ENCODE results near the gene ACAP1.

Gene ACAP1

DNA sequence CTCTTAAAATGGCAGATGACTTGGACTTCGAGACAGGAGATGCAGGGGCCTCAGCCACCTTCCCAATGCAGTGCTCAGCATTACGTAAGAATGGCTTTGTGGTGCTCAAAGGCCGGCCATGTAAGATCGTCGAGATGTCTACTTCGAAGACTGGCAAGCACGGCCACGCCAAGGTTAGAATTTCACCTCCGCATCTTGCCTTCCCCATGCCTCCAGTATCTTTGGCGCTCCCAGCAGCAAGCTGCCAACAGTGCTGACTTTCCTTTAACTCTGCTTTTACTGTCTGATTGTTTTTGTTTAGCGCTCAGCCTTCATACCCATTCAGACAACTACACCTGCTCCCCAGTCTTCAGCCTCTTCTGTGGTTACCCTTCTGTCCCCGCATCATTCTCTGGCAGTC lies 26.7 kb upstream of the ACAP1 start:
- Mint-ChIP-seq H3K4me3 (peak overlapping the region; percentile 94), H3K36me3 (ENCODE audit: low read depth) (peaks cover 44% of the 10 kb centered on the region), H3K27me3 (ENCODE audit: low read depth, poor library complexity) (no peaks in the 10 kb centered on the region), H3K4me1 (peaks cover 57% of the 10 kb centered on the region), H3K9me3 (no peaks in the 10 kb centered on the region), H3K27ac (peak overlapping the region; percentile 92)
- TF ChIP-seq, protein P1, sequence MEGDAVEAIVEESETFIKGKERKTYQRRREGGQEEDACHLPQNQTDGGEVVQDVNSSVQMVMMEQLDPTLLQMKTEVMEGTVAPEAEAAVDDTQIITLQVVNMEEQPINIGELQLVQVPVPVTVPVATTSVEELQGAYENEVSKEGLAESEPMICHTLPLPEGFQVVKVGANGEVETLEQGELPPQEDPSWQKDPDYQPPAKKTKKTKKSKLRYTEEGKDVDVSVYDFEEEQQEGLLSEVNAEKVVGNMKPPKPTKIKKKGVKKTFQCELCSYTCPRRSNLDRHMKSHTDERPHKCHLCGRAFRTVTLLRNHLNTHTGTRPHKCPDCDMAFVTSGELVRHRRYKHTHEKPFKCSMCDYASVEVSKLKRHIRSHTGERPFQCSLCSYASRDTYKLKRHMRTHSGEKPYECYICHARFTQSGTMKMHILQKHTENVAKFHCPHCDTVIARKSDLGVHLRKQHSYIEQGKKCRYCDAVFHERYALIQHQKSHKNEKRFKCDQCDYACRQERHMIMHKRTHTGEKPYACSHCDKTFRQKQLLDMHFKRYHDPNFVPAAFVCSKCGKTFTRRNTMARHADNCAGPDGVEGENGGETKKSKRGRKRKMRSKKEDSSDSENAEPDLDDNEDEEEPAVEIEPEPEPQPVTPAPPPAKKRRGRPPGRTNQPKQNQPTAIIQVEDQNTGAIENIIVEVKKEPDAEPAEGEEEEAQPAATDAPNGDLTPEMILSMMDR (IDR thresholded peaks at IDR 0.05), result no peak
- no peak for DNase-seq

DNA sequence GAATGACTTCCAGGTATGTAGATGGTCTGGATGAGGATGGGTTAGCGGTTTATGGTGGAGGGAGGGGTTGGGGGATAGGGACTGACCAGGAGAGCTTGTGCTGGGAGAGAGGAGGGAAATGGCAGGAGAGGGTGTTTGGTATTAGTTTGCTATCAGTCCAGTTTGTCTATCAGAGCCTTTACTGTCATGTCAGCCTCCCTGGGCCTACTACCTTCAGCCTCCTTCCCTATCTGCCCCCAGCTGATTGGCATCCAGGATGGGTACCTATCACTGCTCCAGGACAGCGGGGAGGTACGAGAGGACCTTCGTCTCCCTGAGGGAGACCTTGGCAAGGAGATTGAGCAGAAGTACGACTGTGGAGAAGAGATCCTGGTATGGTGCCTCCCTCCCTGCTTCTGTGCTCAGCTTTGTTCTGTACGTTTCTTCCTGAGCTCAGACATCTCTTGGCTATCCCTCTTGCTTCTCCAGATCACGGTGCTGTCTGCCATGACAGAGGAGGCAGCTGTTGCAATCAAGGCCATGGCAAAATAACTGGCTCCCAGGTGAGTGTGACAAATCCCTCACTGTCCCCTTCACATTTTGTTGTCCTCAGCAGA lies 25.1 kb upstream of the ACAP1 start:
- Mint-ChIP-seq H3K4me3 (peak overlapping the region; percentile 94), H3K36me3 (ENCODE audit: low read depth) (peaks cover 45% of the 10 kb centered on the region), H3K27ac (peak overlapping the region; percentile 92)

DNA sequence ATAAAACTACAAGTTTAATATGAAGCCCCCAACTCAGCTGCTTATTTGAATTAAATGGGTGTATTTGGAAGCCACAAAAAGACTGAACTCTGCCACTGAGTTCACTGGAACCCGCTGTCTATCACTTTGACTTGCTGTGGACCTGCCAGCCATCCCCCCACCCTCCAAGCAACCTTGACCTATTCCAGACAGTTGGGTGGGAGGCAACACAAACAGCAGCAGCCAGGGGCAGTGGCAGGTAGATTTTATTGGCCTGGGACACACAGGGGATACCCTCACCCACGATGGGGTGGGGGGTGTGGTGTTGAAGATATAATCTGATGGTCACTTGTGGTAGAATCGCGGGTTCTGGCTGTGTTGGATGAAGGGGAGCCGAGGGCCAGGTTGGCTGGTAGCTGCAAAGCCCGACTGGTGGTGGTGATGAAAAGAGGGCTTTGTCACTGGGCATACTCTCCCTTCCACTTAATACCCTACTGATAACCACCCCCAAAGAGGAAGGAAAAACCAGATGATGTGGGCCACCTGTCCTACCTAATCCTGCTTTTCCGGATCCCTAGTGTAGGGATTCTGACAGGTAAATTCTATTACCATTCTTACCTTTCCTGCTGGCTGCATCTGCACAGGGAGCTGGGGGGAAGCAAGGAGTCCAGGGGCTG lies 23.8 kb upstream of the ACAP1 start:
- H3K9me3 Mint-ChIP-seq, result no peaks in the 10 kb centered on the region
- peaks cover 54% of the 10 kb centered on the region for H3K36me3 Mint-ChIP-seq (ENCODE audit: low read depth)
- no peak for DNase-seq
- peak overlapping the region; percentile 48 for H3K27ac Mint-ChIP-seq
- H3K4me1 Mint-ChIP-seq, result peaks cover 63% of the 10 kb centered on the region
- peak overlapping the region; percentile 83 for H3K4me3 Mint-ChIP-seq
- TF ChIP-seq, protein P1 (IDR thresholded peaks at IDR 0.05), result no peak
- H3K27me3 Mint-ChIP-seq (ENCODE audit: low read depth, poor library complexity), result no peaks in the 10 kb centered on the region

More for the DNA sequence above, 25.1 kb upstream of the ACAP1 start:
- no peak for DNase-seq
- peaks cover 59% of the 10 kb centered on the region for H3K4me1 Mint-ChIP-seq
- TF ChIP-seq, protein P1 (IDR thresholded peaks at IDR 0.05), result no peak
- no peaks in the 10 kb centered on the region for H3K9me3 Mint-ChIP-seq
- H3K27me3 Mint-ChIP-seq (ENCODE audit: low read depth, poor library complexity), result no peaks in the 10 kb centered on the region

DNA sequence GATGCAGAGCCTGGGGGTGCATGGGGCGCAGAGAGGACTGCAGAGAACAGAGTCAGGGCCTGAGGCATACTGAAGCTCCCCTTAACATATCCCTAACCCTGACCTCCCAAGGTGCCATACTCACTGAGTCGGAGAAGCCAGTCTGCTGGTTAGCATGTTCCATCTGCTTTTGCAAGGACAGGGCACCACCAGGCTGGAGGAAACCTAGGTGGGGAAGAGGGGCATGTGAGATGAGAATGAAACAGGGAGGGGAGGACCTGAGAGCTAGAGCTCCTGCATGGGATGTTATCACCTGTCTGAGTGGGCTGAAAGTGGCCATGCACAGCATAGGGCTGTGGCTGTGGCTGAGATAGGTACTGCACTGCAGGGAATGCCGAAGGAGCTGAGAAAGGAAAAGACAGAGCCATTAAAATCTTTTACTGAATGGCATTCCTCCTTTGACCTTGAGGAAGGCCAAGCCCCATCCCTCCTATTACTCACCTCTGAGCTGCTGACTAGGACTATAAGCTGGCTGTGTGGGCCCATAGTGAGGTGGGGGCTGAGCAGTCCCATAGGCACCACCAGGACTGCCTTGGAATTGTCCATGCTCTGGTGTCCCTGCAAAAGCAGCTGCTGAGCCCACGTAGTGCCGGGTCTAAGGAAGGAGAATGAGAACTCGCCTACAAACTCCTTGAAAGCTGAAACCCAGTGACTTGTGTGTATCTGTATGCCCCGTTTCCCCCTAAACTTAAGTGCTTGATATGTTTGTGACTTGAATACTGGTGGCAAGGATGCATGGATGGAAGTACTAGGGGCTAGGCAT lies 23.0 kb upstream of the ACAP1 start:
- Mint-ChIP-seq H3K36me3 (ENCODE audit: low read depth) (peaks cover 58% of the 10 kb centered on the region), H3K4me1 (peaks cover 63% of the 10 kb centered on the region), H3K9me3 (no peaks in the 10 kb centered on the region), H3K27me3 (ENCODE audit: low read depth, poor library complexity) (no peaks in the 10 kb centered on the region), H3K27ac (peak overlapping the region; percentile 29), H3K4me3 (peak overlapping the region; percentile 83)
- TF ChIP-seq, protein P1 (IDR thresholded peaks at IDR 0.05), result no peak
- no peak for DNase-seq

DNA sequence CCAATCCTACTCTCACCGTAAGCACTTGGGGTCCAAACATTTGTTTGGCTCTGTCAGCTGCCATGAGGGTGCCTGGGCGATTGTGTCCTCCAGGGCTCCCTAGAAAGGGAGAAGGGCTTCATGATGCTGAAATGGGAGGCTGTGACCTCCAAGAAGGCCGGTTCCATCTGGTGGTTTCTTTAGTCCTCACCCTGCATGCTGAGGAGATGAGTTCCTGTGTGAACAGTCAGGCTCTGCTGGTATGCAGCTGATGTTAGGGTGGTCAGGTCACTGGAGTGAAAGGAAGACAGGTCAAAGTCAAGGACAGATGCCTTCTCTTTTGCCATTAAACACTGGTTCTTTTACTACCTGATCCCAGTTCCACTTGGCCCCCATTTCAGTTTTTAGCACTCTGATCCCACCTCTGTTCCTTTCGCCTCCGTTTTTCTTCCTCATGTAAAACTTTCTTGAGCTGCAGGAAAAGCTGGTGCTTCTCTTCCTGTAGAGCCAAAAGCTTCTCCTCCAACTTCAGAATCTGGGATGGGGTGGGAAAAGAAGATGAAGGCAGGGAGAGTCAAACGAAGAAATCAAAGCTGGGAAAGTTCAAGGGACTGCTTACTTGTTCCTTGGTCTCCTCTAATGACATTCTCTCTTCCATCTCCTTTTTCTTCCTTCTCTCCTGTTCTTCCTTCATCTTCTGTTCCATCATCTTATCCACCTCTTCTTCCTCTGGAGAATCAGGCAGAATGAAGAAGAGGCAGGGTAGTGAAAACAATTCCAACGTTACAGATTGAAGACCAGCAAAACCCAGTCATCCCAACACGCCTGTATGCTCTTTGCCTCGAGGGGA lies 22.2 kb upstream of the ACAP1 start:
- H3K9me3 Mint-ChIP-seq, result no peaks in the 10 kb centered on the region
- peak overlapping the region; percentile 83 for H3K4me3 Mint-ChIP-seq
- no peaks in the 10 kb centered on the region for H3K27me3 Mint-ChIP-seq (ENCODE audit: low read depth, poor library complexity)
- H3K27ac Mint-ChIP-seq, result peak overlapping the region; percentile 97
- peaks cover 61% of the 10 kb centered on the region for H3K36me3 Mint-ChIP-seq (ENCODE audit: low read depth)
- DNase-seq, result no peak
- TF ChIP-seq, protein P1 (IDR thresholded peaks at IDR 0.05), result no peak
- H3K4me1 Mint-ChIP-seq, result peaks cover 56% of the 10 kb centered on the region

Measured in nephron progenitor cell (in vitro differentiated cells).